GM21576 (cell line): ENCODE data around the gene SUGP1.

Source experiments
- ATAC-seq: cut with Tn5 transposase; IDR thresholded peaks from one replicate; pipeline ENCODE4 v1.9.1; 2021; ENCODE audit warnings: mild to moderate bottlenecking, moderate library complexity; ENCODE audit not compliant: unreplicated experiment

The SUGP1 gene

GRCh38 chr19:19304186-19304965, 15.9 kb downstream of the SUGP1 start:
- ATAC-seq: no peak

DNA sequence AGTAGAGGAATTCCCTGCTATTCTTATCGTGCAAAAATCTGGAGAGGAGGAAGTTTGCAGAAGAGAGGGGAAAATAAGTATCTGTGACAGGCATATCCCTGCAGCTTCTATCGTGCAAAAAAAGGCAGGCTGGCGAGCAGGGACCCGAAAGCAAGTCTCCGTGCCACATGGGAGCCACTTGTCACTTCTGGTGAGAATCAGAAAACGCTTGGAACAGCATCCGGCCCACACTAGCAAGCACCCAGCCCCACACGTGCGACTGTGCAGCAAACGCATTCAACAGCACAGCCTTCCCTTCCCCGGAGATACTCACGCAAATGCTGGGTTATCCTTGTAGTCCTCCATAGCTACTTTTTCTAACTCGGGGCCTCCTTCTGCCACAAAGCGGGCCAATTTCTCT, 16.9 kb downstream of the SUGP1 start:
- ATAC-seq: no peak

- no peak for ATAC-seq
These were observed 19.7 kb downstream of the SUGP1 start for GRCh38 chr19:19300613-19301012.

DNA sequence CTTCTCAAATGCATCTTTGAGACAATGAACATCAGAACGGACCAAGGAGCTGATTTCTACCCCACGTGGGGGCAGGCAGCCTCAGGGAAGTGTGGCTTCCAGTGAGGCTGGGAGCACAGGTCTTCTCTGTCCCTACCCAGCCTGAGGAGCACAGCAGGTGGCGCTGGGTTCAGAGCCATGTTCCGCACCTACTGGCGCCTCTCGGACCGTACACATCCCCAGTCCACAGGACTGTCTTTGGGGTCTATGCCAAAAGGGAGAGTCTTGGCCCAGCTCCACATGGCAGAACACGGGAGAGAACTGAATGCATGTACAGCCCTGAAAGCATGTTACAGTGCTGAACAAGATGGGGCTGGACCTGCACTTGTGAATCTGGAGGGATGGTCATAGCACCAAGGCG, 22.6 kb downstream of the SUGP1 start:
- no peak for ATAC-seq

DNA sequence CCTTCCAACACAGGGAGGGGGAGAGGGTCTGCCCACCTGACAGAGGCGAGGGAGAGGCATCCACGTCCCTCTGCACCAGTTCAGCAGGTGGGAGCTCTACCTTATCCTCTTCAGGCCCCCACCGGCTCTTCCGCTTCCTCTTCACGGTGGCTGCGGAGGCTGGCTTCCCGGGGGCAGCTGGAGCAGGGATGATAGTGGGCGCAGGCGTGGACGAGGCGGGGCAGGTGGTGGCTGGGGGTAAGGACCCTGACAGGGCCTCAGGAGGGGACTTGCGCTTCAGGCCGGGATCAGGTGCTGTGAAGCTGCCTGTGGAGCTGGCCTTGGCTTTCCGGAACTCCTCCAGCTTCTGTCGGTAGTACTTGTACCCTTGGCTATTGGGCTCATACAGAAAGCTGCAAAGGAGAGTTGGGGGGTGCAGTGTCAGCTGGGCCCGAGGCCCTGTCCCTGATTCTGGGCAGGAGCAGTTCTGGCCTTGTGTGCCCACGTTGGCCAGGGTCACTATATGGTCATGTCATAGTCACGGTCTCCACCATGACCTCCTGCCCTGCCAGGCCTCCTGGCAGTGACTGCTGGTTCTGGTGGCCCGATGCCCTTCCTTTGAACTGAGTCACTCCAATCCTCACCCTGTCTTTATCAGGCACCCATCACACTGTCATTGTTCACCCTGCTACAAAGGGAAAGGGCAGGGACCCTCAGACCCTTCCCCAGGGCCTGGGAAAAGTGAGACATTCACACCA, 23.2 kb downstream of the SUGP1 start:
- no peak for ATAC-seq

DNA sequence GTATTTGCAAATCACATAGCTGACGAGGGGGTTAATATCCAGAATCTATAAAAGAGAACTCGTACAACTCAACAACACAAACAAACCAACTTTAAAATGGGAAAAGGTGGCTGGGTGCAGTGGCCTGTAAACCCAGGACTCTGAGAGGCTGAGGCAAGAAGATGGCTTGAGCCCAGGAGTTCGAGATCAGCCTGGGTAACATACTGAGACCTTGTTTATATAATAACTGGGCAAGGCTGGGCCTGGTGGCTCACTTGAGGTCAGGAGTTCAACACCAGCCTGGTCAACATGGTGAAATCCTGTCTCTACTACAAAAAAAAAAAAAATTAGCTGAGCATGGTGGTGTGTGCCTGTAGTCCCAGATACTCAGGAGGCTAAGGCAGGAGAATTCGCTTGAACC, 25.4 kb downstream of the SUGP1 start:
- ATAC-seq: no peak

DNA sequence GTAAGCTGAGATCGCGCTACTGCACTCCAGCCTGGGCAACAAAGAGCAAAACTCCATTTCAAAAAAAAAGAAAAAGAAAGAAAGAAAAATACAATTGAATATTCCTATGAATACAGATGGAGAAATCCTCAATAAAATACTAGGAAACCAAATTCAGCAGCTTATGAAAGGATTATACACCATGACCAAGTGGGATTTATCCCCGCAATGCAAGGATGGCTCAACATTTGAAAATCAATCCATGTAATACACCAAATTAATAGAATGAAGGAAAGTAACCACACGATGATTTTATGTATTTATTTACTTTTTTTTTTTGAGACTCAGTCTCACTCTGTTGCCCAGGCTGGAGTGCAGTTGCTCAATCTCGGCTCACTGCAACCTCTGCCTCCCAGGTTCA, 27.7 kb downstream of the SUGP1 start:
- ATAC-seq: no peak

DNA sequence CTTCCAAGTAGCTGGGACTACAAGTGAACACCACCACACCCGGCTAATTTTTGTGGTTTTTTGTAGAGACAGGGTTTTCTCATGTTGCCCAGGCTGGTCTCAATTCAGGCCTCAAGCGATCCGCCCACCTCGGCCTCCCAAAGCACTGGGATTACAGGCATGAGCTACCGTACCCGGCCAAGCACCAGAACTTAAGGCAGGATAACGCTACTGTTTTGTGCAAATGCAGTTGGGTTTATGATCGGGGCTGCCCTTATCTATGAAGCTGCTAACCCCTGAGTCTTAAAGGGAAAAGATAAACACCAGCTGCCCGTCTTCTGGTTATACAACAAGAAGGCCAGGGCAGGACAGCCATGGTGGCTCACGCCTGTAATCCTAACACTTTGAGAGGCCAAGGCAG, 34.6 kb downstream of the SUGP1 start:
- no peak for ATAC-seq

GRCh38 chr19:19280561-19280960, 39.7 kb downstream of the SUGP1 start:
- no peak for ATAC-seq

GRCh38 chr19:19279853-19280252, 40.5 kb downstream of the SUGP1 start:
- no peak for ATAC-seq

GRCh38 chr19:19279062-19279612, 41.2 kb downstream of the SUGP1 start:
- no peak for ATAC-seq

DNA sequence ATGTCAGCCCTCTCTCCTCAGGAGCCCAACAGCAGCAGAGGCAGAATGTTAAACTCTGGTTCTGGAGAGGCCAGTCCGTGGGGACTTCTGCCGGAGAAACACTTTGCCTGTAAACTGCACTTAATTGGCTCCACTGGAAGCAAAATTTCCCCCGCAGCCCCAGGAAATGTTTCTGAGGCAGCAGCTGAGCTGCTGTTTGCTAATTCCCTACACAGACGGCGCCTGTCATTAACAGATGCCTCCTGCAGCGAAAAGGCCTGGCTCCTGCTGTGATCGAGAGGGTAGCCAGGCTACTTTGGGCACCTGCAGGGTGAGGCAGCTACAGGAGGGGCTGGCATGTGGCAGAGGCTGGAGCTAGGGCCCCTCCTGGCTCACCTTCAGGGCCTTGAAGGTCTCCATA, 42.0 kb downstream of the SUGP1 start:
- no peak for ATAC-seq

- no peak for ATAC-seq
These were observed 43.5 kb downstream of the SUGP1 start for GRCh38 chr19:19276851-19277250.

DNA sequence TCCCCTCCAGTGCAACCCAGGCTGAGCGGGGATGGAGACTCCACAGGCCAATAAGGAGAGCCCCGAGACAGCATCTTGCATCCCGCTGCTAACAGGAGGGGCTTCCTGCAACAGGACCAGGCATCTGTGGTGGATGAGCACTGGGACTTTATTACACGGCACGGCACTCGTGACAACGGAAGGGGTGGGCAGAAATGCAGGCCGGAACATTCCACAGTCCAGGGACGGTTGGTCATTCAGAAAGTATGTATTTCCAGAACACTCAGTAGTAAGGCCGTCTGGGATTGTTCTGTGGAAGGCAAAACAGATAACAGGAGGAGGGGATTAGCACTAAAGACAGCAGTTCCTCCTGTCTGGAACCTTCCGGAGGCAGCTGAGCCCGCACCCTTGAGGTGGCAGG, 43.9 kb downstream of the SUGP1 start:
- ATAC-seq: no peak

- ATAC-seq: no peak
These were observed 45.4 kb downstream of the SUGP1 start for GRCh38 chr19:19274716-19275565.

- ATAC-seq: no peak
These were observed 46.2 kb downstream of the SUGP1 start for GRCh38 chr19:19274146-19274545.

GRCh38 chr19:19271828-19272599, 48.3 kb downstream of the SUGP1 start:
- no peak for ATAC-seq

- no peak for ATAC-seq
These were observed 49.3 kb downstream of the SUGP1 start for GRCh38 chr19:19270749-19271571.

GRCh38 chr19:19269952-19270694, 50.2 kb downstream of the SUGP1 start:
- no peak for ATAC-seq
